Gastroesophageal sphincter (tissue), 3 donors: ENCODE results near the gene ARHGAP26.

Source experiments
- CTCF ChIP-seq, 4 experiments: fragments of 200-600 bp in 2 of 4; fragments of 450-650 bp in 2 of 4; sonication (generic) in 1 of 4; IDR thresholded peaks; one replicate each; pipeline ENCODE4 v1.5.1; 2017 to 2019; ENCODE audit warnings: antibody characterized with exemption in 4 of 4, mild to moderate bottlenecking in 2 of 4, moderate library complexity in 2 of 4
- EP300 ChIP-seq: sonication (generic); formaldehyde crosslinking; IDR thresholded peaks from one replicate; pipeline ENCODE4 v1.6.1; 2017; ENCODE audit warnings: antibody characterized with exemption, mild to moderate bottlenecking

- TF ChIP-seq CTCF (IDR thresholded peaks at IDR 0.05) (no peak), EP300 (no peak)
Measured at GRCh38 chr5:143170104-143170503, 399.9 kb downstream of the ARHGAP26 start.
